OCI-LY1 (cell line): ENCODE measurements around the gene KCNIP4.

Experiments
- H2AFZ ChIP-seq: fragments of 200-600 bp; sonication (generic), shearing (Covaris generic); 2 replicates; pipeline ENCODE4 v1.6.0; 2014; ENCODE audit warnings: antibody characterized with exemption, mild to moderate bottlenecking, low read length
- H3F3A ChIP-seq: fragments of 200-600 bp; sonication (generic), shearing (Covaris generic); 2 replicates; pipeline ENCODE4 v1.6.0; 2014; ENCODE audit warnings: mild to moderate bottlenecking, antibody characterized with exemption, low read length, moderate library complexity; ENCODE audit not compliant: insufficient read depth
- H3K27ac ChIP-seq: fragments of 200-600 bp; sonication (generic); 2 replicates; pipeline ENCODE4 v1.5.1; 2014; ENCODE audit warnings: low read length, mixed run types, mild to moderate bottlenecking, low read depth; ENCODE audit not compliant: poor library complexity, severe bottlenecking
- H3K27me3 ChIP-seq: fragments of 200-600 bp; sonication (generic); 2 replicates; pipeline ENCODE4 v1.6.0; 2014; ENCODE audit warnings: antibody characterized with exemption, mild to moderate bottlenecking, low read length, moderate library complexity; ENCODE audit not compliant: insufficient read depth
- H3K36me3 ChIP-seq: fragments of 200-600 bp; sonication (generic); 2 replicates; pipeline ENCODE4 v1.6.1; 2014; ENCODE audit warnings: mild to moderate bottlenecking, antibody characterized with exemption, low read length, moderate library complexity, mixed read lengths; ENCODE audit not compliant: insufficient read depth
- H3K4me1 ChIP-seq: fragments of 200-600 bp; sonication (generic); 2 replicates; pipeline ENCODE4 v1.5.1; 2014; ENCODE audit warnings: mild to moderate bottlenecking, low read length, moderate library complexity; ENCODE audit not compliant: insufficient read depth, severe bottlenecking
- H3K4me2 ChIP-seq: fragments of 200-600 bp; sonication (generic), shearing (Covaris generic); 2 replicates; pipeline ENCODE4 v1.6.1; 2014; ENCODE audit warnings: low read length
- H3K4me3 ChIP-seq: fragments of 200-600 bp; sonication (generic); 2 replicates; pipeline ENCODE4 v1.5.1; 2014; ENCODE audit warnings: low read length, low read depth, mild to moderate bottlenecking, mixed read lengths; ENCODE audit not compliant: poor library complexity, severe bottlenecking
- H3K79me2 ChIP-seq: fragments of 200-600 bp; shearing (Covaris generic); 2 replicates; pipeline ENCODE4 v1.6.1; 2016; ENCODE audit warnings: mixed run types, low read length, mixed read lengths; ENCODE audit not compliant: insufficient read depth
- H3K9ac ChIP-seq: fragments of 200-600 bp; sonication (generic), shearing (Covaris generic); 2 replicates; pipeline ENCODE4 v1.6.1; 2014; ENCODE audit warnings: mild to moderate bottlenecking, low read length, mixed read lengths
- H3K9me2 ChIP-seq: fragments of 200-600 bp; sonication (generic), shearing (Covaris generic); 2 replicates; pipeline ENCODE4 v1.6.1; 2014; ENCODE audit warnings: low read depth, mild to moderate bottlenecking, low read length, mixed read lengths
- H3K9me3 ChIP-seq: fragments of 200-600 bp; shearing (Covaris generic); 2 replicates; pipeline ENCODE4 v1.6.1; 2014; ENCODE audit warnings: low read length, mixed read lengths
- H4K20me1 ChIP-seq: fragments of 200-600 bp; sonication (generic), shearing (Covaris generic); 2 replicates; pipeline ENCODE4 v1.6.0; 2016; ENCODE audit warnings: mild to moderate bottlenecking, low read length; ENCODE audit not compliant: insufficient read depth
- CTCF ChIP-seq: fragments of 200-600 bp; sonication (generic), shearing (Covaris generic); IDR thresholded peaks from 2 replicates; pipeline ENCODE4 v1.5.1; 2017; ENCODE audit warnings: mild to moderate bottlenecking, antibody characterized with exemption, low read length, moderate library complexity, mixed read lengths
- EZH2 ChIP-seq: fragments of 200-600 bp; sonication (generic), shearing (Covaris generic); IDR thresholded peaks from 2 replicates; pipeline ENCODE4 v1.8.0; 2017; ENCODE audit warnings: borderline replicate concordance, mixed run types, mild to moderate bottlenecking, antibody characterized with exemption, low read length, moderate library complexity, mixed read lengths

The KCNIP4 gene

GRCh38 chr4:21815651-21816377 lies 132.8 kb downstream of the KCNIP4 start:
- H3K27me3 ChIP-seq = no peaks in the 10 kb centered on the region
- no peaks in the 10 kb centered on the region for H3K9me2 ChIP-seq
- H3K4me2 ChIP-seq = no peak overlapping the region
- no peak overlapping the region for H3K9ac ChIP-seq
- no peaks in the 10 kb centered on the region for H3K9me3 ChIP-seq
- no peak overlapping the region for H3K27ac ChIP-seq
- H2AFZ ChIP-seq = no peak overlapping the region
- H3K4me3 ChIP-seq = no peak overlapping the region
- H3K36me3 ChIP-seq = no peaks in the 10 kb centered on the region
- H3F3A ChIP-seq = no peaks in the 10 kb centered on the region
- no peaks in the 10 kb centered on the region for H4K20me1 ChIP-seq
- no peaks in the 10 kb centered on the region for H3K4me1 ChIP-seq
- no peaks in the 10 kb centered on the region for H3K79me2 ChIP-seq
- TF ChIP-seq EZH2 (no peak), CTCF (no peak)

- H3K4me1 ChIP-seq = no peaks in the 10 kb centered on the region
- no peak overlapping the region for H3K4me2 ChIP-seq
- no peaks in the 10 kb centered on the region for H3K9me2 ChIP-seq
- no peaks in the 10 kb centered on the region for H3K27me3 ChIP-seq
- no peaks in the 10 kb centered on the region for H3F3A ChIP-seq
- no peak overlapping the region for H3K9ac ChIP-seq
- H3K79me2 ChIP-seq = no peaks in the 10 kb centered on the region
- no peak overlapping the region for H3K4me3 ChIP-seq
- no peak for TF ChIP-seq EZH2
- no peak for TF ChIP-seq CTCF
- H3K36me3 ChIP-seq = no peaks in the 10 kb centered on the region
- no peaks in the 10 kb centered on the region for H3K9me3 ChIP-seq
- H2AFZ ChIP-seq = no peak overlapping the region
- H4K20me1 ChIP-seq = no peaks in the 10 kb centered on the region
- H3K27ac ChIP-seq = no peak overlapping the region
Measured at GRCh38 chr4:21811565-21811964, 137.0 kb downstream of the KCNIP4 start.

GRCh38 chr4:21806991-21807390 lies 141.6 kb downstream of the KCNIP4 start:
- H3F3A ChIP-seq = no peaks in the 10 kb centered on the region
- H3K27me3 ChIP-seq = no peaks in the 10 kb centered on the region
- no peak overlapping the region for H3K27ac ChIP-seq
- no peaks in the 10 kb centered on the region for H3K4me1 ChIP-seq
- H3K9me2 ChIP-seq = no peaks in the 10 kb centered on the region
- no peak overlapping the region for H3K4me2 ChIP-seq
- H3K79me2 ChIP-seq = no peaks in the 10 kb centered on the region
- no peak overlapping the region for H3K9ac ChIP-seq
- no peak for TF ChIP-seq CTCF
- TF ChIP-seq EZH2 = no peak
- H3K36me3 ChIP-seq = no peaks in the 10 kb centered on the region
- no peaks in the 10 kb centered on the region for H4K20me1 ChIP-seq
- H3K4me3 ChIP-seq = no peak overlapping the region
- H3K9me3 ChIP-seq = no peaks in the 10 kb centered on the region
- no peak overlapping the region for H2AFZ ChIP-seq
